Breast epithelium (tissue), 4 donors: ENCODE results near the gene FMOD. TPM values are rescaled to one million over a fixed set of nuclear protein-coding genes. Genes with fewer than 3 reads are reported as not detected.
"Not testable (repeated sequence)": the region's sequence is repeated elsewhere in the genome, so short reads cannot be mapped to it uniquely, and the experiment has no call there.

ENCODE experiments used
- DNase-seq, 2 donors: peaks; one replicate each; pipeline ENCODE4 v3.0.0-alpha.2; 2019; ENCODE audit warnings: low spot score in 2 of 2
- H3K27ac ChIP-seq, 2 donors: fragments of 200-600 bp; sonication (generic) in 1 of 2; one replicate each; pipeline ENCODE4 v1.5.1; 2016 to 2019; ENCODE audit warnings: mild to moderate bottlenecking in 1 of 2
- H3K27me3 ChIP-seq, 2 donors: fragments of 200-600 bp; sonication (generic) in 1 of 2; one replicate each; pipeline versions ENCODE4 v1.5.1 to v1.6.0; 2017 to 2019; ENCODE audit warnings: control low read depth in 1 of 2, mild to moderate bottlenecking in 1 of 2
- H3K36me3 ChIP-seq: fragments of 200-600 bp; one replicate; pipeline ENCODE4 v1.5.1; 2019
- H3K4me1 ChIP-seq, 2 donors: fragments of 200-600 bp; sonication (generic); one replicate each; pipeline ENCODE4 v1.5.1; 2016 to 2019; ENCODE audit warnings: control low read depth in 1 of 2
- H3K4me3 ChIP-seq, 3 donors: fragments of 200-600 bp; sonication (generic); 1 replicate in 2 of 3; 2 replicates in 1 of 3; pipeline ENCODE4 v1.5.1; 2016 to 2019; ENCODE audit warnings: mild to moderate bottlenecking in 3 of 3, moderate library complexity in 2 of 3
- H3K9me3 ChIP-seq, 2 donors: fragments of 200-600 bp; sonication (generic) in 1 of 2; one replicate each; pipeline ENCODE4 v1.5.1; 2016 to 2019; ENCODE audit warnings: control low read depth in 1 of 2
- POLR2A ChIP-seq: fragments of 450-650 bp; IDR thresholded peaks from one replicate; pipeline ENCODE4 v1.6.1; 2016; ENCODE audit warnings: antibody characterized with exemption, mild to moderate bottlenecking, moderate library complexity
- POLR2AphosphoS5 ChIP-seq, 3 donors: sonication (generic); formaldehyde crosslinking; IDR thresholded peaks; one replicate each; pipeline ENCODE4 v1.6.1; 2017; ENCODE audit warnings: antibody characterized with exemption in 3 of 3
- intact Hi-C: fragments of 100-400 bp; cut with DNase I; formaldehyde crosslinking; loops from one replicate; pipeline ENCODE4 v1.15.1; 2023; ENCODE audit warnings: low total_unique reads
- total RNA-seq, 3 donors: library from RNA; depleted of rRNA; stranded (reverse); fragments of >200 nt; gene quantifications; one replicate each; pipeline ENCODE4 v1.1.0, GENCODE V29; 2016
- TF ChIP-seq, protein P1 (sequence below), 3 donors: fragments of 450-650 bp; IDR thresholded peaks; one replicate each; pipeline ENCODE4 v1.5.1; 2016 to 2017; ENCODE audit warnings: antibody characterized with exemption in 3 of 3, mild to moderate bottlenecking in 3 of 3, moderate library complexity in 3 of 3

The FMOD gene
- total RNA-seq, 3 donors from 2014 or later, result 79.6 to 132 (median 92.4) TPM

DNA sequence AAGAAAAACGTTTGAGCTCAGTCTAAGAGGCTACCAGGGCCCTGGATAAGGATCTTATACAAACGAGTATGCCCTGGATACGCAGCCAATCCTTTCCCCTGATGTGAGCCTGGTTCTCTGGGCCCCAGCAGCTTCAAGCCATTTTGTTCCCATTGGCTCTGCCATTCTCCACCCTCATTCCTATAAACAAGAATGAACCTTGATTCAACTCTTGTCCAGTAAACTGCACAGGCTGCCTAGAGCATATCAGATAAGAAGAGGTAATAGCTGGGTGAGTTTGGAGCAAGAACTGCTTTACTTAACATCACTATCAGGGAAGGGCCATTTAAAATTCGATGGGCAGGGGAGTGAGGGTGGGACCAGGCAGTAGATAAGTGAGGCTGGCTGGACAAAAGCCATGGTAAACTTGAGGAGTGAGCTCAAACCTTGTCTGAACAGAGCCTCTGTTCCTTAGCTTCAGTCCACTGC lies 34.3 kb downstream of the FMOD start:
- H3K36me3 ChIP-seq, result no peaks in the 10 kb centered on the region
- H3K4me1 ChIP-seq, result peaks cover 2 to 8% of the 10 kb centered on the region in 2 donors
- DNase-seq, result peak; percentile 62 to 74
- TF ChIP-seq, protein P1, sequence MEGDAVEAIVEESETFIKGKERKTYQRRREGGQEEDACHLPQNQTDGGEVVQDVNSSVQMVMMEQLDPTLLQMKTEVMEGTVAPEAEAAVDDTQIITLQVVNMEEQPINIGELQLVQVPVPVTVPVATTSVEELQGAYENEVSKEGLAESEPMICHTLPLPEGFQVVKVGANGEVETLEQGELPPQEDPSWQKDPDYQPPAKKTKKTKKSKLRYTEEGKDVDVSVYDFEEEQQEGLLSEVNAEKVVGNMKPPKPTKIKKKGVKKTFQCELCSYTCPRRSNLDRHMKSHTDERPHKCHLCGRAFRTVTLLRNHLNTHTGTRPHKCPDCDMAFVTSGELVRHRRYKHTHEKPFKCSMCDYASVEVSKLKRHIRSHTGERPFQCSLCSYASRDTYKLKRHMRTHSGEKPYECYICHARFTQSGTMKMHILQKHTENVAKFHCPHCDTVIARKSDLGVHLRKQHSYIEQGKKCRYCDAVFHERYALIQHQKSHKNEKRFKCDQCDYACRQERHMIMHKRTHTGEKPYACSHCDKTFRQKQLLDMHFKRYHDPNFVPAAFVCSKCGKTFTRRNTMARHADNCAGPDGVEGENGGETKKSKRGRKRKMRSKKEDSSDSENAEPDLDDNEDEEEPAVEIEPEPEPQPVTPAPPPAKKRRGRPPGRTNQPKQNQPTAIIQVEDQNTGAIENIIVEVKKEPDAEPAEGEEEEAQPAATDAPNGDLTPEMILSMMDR (IDR thresholded peaks at IDR 0.05), result no peak
- TF ChIP-seq POLR2A (no peak), POLR2AphosphoS5 (IDR thresholded peaks at IDR 0.05) (no peak)
- H3K4me3 ChIP-seq, result no peak overlapping the region
- H3K9me3 ChIP-seq, result no peaks in the 10 kb centered on the region
- intact Hi-C loops, result no loop called here
- H3K27ac ChIP-seq, result peak overlapping the region; percentile 78
- H3K27me3 ChIP-seq, result no peaks in the 10 kb centered on the region

DNA sequence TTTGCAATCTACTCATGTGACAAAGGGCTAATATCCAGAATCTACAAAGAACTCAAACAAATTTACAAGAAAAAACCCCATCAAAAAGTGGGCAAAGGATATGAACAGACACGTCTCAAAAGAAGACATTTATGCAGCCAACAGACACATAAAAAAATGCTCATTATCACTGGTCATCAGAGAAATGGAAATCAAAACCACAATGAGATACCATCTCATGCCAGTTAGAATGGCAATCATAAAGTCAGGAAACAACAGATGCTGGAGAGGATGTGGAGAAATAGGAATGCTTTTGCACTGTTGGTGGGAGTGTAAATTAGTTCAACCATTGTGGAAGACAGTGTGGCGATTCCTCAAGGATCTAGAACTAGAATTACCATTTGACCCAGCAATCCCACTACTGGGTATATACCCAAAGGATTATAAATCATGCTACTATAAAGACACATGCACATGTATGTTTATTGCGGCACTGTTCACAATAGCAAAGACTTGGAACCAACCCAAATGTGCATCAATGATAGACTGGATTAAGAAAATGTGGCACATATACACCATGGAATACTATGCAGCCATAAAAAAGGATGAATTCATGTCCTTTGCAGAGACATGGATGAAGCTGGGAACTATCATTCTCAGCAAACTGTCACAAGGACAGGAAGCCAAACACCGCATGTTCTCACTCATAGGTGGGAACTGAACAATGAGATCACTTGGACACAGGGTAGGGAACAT lies 36.7 kb downstream of the FMOD start:
- H3K9me3 ChIP-seq, intact Hi-C loops, H3K4me3 ChIP-seq, H3K27me3 ChIP-seq, H3K36me3 ChIP-seq, DNase-seq, H3K4me1 ChIP-seq, H3K27ac ChIP-seq: not testable (repeated sequence)

DNA sequence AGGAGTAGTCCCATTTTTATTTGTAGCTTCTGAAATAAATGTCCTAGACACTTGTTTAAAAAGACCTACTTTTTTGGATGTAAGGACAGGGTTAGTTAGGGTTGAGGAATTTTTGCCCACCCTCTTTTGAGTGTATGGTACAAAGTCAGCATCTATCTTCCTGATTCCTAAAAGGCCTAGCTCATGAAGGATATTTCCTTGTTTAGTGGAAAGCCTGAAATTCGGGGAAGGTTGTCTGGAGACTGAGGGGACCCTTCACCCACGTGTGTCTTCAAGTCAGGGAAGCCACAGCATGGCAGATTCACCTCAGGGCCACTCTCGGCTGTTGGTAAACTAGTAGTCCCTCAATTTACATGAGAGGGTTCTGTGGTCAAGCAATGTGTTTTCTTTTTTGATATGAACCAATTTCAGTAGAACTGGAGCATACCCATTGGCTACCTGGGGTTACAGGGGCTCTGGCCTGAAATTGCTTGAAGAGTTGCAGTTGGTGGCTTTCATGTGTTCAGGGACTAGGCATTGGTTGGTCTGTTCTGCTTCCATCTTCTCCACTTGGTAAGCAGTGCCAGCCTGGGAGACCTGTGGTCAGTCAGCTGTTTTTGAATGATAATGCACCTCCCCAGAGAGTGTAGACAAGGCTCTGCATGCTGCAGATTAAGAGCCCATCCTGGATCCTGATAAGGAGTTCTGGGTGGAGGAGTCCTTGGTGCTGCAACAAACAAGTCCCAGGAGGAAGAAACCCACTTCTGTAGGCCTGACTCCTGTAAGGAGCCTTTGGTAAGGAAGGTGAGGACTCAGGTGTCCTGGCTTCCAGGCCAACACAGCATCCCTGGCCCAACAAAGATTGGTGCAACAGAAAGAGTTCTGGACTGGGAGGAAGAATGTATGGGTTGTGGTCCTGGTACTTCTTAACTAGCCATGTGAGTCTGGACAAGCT lies 39.3 kb downstream of the FMOD start:
- intact Hi-C loops, result no loop called here
- Histone ChIP-seq H3K4me3 (no peak overlapping the region), H3K4me1 (peaks cover 0 to 20% of the 10 kb centered on the region in 2 donors), H3K27ac (peak overlapping the region; percentile 23 to 26), H3K9me3 (no peaks in the 10 kb centered on the region), H3K36me3 (no peaks in the 10 kb centered on the region), H3K27me3 (no peaks in the 10 kb centered on the region)
- TF ChIP-seq POLR2A, result no peak
- TF ChIP-seq, protein P1 (IDR thresholded peaks at IDR 0.05), result no peak
- no peak for TF ChIP-seq POLR2AphosphoS5 (IDR thresholded peaks at IDR 0.05)
- DNase-seq, result no peak

DNA sequence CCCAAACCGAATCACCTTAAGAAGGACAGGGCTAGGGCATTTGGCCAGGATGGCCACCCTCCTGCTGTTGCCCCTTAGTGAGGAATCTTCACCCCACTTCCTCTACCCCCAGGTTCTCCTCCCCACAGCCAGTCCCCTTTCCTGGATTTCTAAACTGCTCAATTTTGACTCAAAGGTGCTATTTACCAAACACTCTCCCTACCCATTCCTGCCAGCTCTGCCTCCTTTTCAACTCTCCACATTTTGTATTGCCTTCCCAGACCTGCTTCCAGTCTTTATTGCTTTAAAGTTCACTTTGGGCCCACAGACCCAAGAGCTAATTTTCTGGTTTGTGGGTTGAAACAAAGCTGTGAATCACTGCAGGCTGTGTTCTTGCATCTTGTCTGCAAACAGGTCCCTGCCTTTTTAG lies 42.0 kb downstream of the FMOD start:
- TF ChIP-seq POLR2A (no peak), POLR2AphosphoS5 (IDR thresholded peaks at IDR 0.05) (peak in 1 of 3 donors; percentile 4)
- Histone ChIP-seq H3K4me1 (peaks cover 0 to 16% of the 10 kb centered on the region in 2 donors), H3K27me3 (no peaks in the 10 kb centered on the region), H3K36me3 (no peaks in the 10 kb centered on the region), H3K9me3 (no peaks in the 10 kb centered on the region), H3K4me3 (peak overlapping the region; percentile 73 to 100 (median 85)), H3K27ac (peak overlapping the region; percentile 62 to 98)
- intact Hi-C loops, result no loop called here
- no peak for DNase-seq

DNA sequence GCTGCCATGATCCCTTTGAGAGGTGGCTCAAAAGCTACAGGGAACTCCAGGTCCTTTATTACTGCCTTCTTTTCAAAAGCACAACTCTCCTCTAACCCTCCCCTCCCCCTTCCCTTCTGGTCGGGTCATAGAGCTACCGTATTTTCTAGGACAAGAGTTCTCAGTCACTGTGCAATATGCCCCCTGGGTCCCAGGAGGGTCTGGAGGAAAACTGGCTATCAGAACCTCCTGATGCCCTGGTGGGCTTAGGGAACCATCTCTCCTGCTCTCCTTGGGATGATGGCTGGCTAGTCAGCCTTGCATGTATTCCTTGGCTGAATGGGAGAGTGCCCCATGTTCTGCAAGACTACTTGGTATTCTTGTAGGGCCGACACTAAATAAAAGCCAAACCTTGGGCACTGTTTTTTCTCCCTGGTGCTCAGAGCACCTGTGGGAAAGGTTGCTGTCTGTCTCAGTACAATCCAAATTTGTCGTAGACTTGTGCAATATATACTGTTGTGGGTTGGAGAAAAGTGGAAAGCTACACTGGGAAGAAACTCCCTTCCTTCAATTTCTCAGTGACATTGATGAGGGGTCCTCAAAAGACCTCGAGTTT lies 42.5 kb downstream of the FMOD start:
- intact Hi-C loops, result no loop called here
- H3K4me1 ChIP-seq, result peaks cover 0 to 16% of the 10 kb centered on the region in 2 donors

More for the DNA sequence above, 42.5 kb downstream of the FMOD start:
- H3K27me3 ChIP-seq, result no peaks in the 10 kb centered on the region
- no peaks in the 10 kb centered on the region for H3K36me3 ChIP-seq
- H3K4me3 ChIP-seq, result peak overlapping the region; percentile 73 to 100 (median 85)
- H3K9me3 ChIP-seq, result no peaks in the 10 kb centered on the region
- peak overlapping the region; percentile 62 to 98 for H3K27ac ChIP-seq
- TF ChIP-seq POLR2AphosphoS5 (IDR thresholded peaks at IDR 0.05) (peak in 2 of 3 donors; percentile 18 to 62), POLR2A (no peak)
- TF ChIP-seq, protein P1 (IDR thresholded peaks at IDR 0.05), result no peak
- no peak for DNase-seq
